OCI-LY3 (cell line): ENCODE results near the gene NLGN1.

Experiments
- EZH2phosphoT487 ChIP-seq: fragments of 200-600 bp; shearing (Covaris generic); IDR thresholded peaks from 2 replicates; pipeline ENCODE4 v1.6.1; 2018; ENCODE audit warnings: antibody characterized with exemption, mixed run types, low read depth
- TF ChIP-seq, protein P1 (sequence below): fragments of 200-600, 300-600 bp; sonication (generic); IDR thresholded peaks from 2 replicates; pipeline ENCODE4 v1.5.1; 2014; ENCODE audit warnings: antibody characterized with exemption, low read length, low read depth

DNA sequence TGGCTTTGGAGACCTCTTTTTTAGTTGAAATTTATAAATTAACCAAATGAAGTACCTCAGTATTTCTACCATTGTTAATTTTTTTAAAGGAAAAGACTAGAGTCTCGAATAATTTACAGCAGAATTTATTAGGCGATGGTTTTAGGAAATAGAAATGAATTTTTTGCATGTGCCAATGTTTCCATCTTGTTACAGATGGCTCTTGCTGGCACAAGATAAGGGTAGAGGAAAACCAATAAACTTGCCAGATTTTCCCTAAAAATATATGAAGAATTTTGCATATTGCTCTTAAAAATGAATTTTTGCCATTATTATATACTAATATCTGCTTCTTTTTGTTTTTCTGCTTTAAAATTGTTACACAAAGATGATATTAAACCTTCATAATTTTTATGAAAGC is 380.7 kb downstream of the NLGN1 start:
- TF ChIP-seq, protein P1, sequence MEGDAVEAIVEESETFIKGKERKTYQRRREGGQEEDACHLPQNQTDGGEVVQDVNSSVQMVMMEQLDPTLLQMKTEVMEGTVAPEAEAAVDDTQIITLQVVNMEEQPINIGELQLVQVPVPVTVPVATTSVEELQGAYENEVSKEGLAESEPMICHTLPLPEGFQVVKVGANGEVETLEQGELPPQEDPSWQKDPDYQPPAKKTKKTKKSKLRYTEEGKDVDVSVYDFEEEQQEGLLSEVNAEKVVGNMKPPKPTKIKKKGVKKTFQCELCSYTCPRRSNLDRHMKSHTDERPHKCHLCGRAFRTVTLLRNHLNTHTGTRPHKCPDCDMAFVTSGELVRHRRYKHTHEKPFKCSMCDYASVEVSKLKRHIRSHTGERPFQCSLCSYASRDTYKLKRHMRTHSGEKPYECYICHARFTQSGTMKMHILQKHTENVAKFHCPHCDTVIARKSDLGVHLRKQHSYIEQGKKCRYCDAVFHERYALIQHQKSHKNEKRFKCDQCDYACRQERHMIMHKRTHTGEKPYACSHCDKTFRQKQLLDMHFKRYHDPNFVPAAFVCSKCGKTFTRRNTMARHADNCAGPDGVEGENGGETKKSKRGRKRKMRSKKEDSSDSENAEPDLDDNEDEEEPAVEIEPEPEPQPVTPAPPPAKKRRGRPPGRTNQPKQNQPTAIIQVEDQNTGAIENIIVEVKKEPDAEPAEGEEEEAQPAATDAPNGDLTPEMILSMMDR, result no peak
- TF ChIP-seq EZH2phosphoT487, result no peak
